22Rv1 (cell line): ENCODE measurements around the gene CDK11A.
"Not testable (repeated sequence)": the region's sequence is repeated elsewhere in the genome, so short reads cannot be mapped to it uniquely, and the experiment has no call there.

Experiments
- H3K27ac ChIP-seq: fragments of 450-650 bp; 2 replicates; pipeline ENCODE4 v1.5.1; 2017
- CTCF ChIP-seq: fragments of 450-650 bp; IDR thresholded peaks from 2 replicates; pipeline ENCODE4 v1.5.1; 2017; ENCODE audit warnings: mild to moderate bottlenecking
- ZFX ChIP-seq: fragments of 450-650 bp; IDR thresholded peaks from 2 replicates; pipeline ENCODE4 v1.6.1; 2017; ENCODE audit warnings: antibody characterized with exemption, borderline replicate concordance

CDK11A gene

GRCh38 chr1:1684031-1684681 lies 40.0 kb downstream of the CDK11A start:
- H3K27ac ChIP-seq: no peak overlapping the region
- TF ChIP-seq ZFX (no peak), CTCF (no peak)

- TF ChIP-seq ZFX: no peak
- no peak overlapping the region for H3K27ac ChIP-seq
These were observed 40.9 kb downstream of the CDK11A start for GRCh38 chr1:1683104-1683905.

- H3K27ac ChIP-seq: no peak overlapping the region
- no peak for TF ChIP-seq ZFX
- TF ChIP-seq CTCF: no peak
These were observed 43.3 kb downstream of the CDK11A start for GRCh38 chr1:1680912-1681273.

GRCh38 chr1:1680031-1680911 lies 43.9 kb downstream of the CDK11A start:
- TF ChIP-seq ZFX: no peak
- TF ChIP-seq CTCF: no peak
- H3K27ac ChIP-seq: no peak overlapping the region

- H3K27ac ChIP-seq: no peak overlapping the region
- peak; percentile 48 for TF ChIP-seq CTCF
- TF ChIP-seq ZFX: no peak
These were observed 45.4 kb downstream of the CDK11A start for GRCh38 chr1:1678581-1679380.

- TF ChIP-seq ZFX (no peak), CTCF (no peak)
- H3K27ac ChIP-seq: no peak overlapping the region
These were observed 46.2 kb downstream of the CDK11A start for GRCh38 chr1:1677718-1678580.

- H3K27ac ChIP-seq: not testable (repeated sequence)
These were observed 48.1 kb downstream of the CDK11A start for GRCh38 chr1:1676087-1676486.

GRCh38 chr1:1675218-1675617 lies 48.9 kb downstream of the CDK11A start:
- H3K27ac ChIP-seq: not testable (repeated sequence)

GRCh38 chr1:1674806-1675205 lies 49.4 kb downstream of the CDK11A start:
- H3K27ac ChIP-seq: not testable (repeated sequence)
